Measurements from ENCODE around the gene CCDC6. TPM values are rescaled to one million over a fixed set of nuclear protein-coding genes. Genes with fewer than 3 reads are reported as not detected.

The CCDC6 gene
- total RNA-seq, 3 donors from 2014 or later (not counting 1 experiment from before 2014, with no cell fraction given) = 19.7 to 23.4 (median 20.8) TPM

DNA sequence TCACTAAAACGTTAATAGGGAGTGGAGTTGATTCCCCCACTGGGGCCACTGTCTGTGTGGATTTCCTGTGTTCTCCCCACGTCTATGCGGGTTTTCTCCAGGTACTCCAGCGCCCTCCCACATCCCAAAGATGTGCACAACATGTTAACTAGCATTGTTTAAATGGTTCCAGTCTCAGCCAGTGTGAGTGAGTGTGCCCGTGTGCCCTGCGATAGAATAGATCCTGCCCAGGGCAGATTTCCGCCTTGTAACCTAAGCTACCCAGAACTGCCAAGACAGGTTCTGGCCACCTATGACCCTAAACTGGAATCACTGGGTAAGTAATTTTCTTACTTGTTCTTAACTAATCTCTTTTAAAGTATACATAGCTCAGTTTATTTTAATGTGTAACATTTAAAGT, 58.5 kb downstream of the CCDC6 start:
- no peak overlapping the region for H3K27ac ChIP-seq (ENCODE audit: low read length)
- WGBS (ENCODE audit: insufficient coverage) = 93% methylated on average over 7 of the region's 7 CpGs
- no peaks in the 10 kb centered on the region for H3K27me3 Mint-ChIP-seq (ENCODE audit: low read depth in 2 of 2)
- no peak for ATAC-seq
- no peaks in the 10 kb centered on the region for H3K4me1 ChIP-seq (ENCODE audit: control insufficient read depth, insufficient read depth, low read length)
- TF ChIP-seq, protein P1, sequence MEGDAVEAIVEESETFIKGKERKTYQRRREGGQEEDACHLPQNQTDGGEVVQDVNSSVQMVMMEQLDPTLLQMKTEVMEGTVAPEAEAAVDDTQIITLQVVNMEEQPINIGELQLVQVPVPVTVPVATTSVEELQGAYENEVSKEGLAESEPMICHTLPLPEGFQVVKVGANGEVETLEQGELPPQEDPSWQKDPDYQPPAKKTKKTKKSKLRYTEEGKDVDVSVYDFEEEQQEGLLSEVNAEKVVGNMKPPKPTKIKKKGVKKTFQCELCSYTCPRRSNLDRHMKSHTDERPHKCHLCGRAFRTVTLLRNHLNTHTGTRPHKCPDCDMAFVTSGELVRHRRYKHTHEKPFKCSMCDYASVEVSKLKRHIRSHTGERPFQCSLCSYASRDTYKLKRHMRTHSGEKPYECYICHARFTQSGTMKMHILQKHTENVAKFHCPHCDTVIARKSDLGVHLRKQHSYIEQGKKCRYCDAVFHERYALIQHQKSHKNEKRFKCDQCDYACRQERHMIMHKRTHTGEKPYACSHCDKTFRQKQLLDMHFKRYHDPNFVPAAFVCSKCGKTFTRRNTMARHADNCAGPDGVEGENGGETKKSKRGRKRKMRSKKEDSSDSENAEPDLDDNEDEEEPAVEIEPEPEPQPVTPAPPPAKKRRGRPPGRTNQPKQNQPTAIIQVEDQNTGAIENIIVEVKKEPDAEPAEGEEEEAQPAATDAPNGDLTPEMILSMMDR (IDR thresholded peaks at IDR 0.05) = no peak
- peaks cover 36% of the 10 kb centered on the region for H3K36me3 ChIP-seq (ENCODE audit: control insufficient read depth, insufficient read depth, low read length)
- intact Hi-C loops (cut with micrococcal nuclease) = no loop called here
- H3K27me3 ChIP-seq (ENCODE audit: control insufficient read depth, insufficient read depth, low read length) = no peaks in the 10 kb centered on the region
- DNase-seq = no peak
- no peak overlapping the region for H3K4me3 ChIP-seq (ENCODE audit: low read length)
- no peaks in the 10 kb centered on the region for H3K36me3 Mint-ChIP-seq
- H3K9me3 Mint-ChIP-seq = no peaks in the 10 kb centered on the region
- H3K4me1 Mint-ChIP-seq = peaks cover 20 to 24% of the 10 kb centered on the region in 2 donors
- H3K9me3 ChIP-seq (ENCODE audit: control insufficient read depth, insufficient read depth, low read length) = no peaks in the 10 kb centered on the region
- H3K27ac Mint-ChIP-seq = no peak overlapping the region
- no peak overlapping the region for H3K4me3 Mint-ChIP-seq

GRCh38 chr10:59847326-59847725, 59.0 kb downstream of the CCDC6 start:
- WGBS (ENCODE audit: insufficient coverage) = 94% methylated on average over 2 of the region's 2 CpGs

DNA sequence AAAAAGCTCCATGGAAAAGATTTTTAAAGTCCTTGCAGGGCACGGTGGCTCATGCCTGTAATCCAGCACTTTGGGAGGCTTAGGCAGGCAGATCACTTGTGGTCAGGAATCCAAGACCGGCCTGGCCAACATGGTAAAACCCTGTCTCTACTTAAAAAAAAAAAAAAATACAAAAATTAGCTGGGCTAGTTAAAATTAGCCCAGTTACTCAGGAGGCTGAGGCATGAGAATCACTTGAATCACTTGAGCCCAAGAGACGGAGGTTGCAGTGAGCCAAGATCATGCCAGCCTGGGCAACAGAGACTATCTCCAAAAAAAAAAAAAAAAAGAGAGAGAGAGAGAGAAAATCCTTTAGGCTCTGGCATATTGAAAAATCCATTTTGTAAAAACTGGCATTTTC, 61.9 kb downstream of the CCDC6 start:
- H3K4me3 ChIP-seq (ENCODE audit: low read length) = no peak overlapping the region
- 100% methylated on average over 3 of the region's 3 CpGs for WGBS (ENCODE audit: insufficient coverage)
- DNase-seq (no peak), ATAC-seq (no peak)
- H3K9me3 ChIP-seq (ENCODE audit: control insufficient read depth, insufficient read depth, low read length) = no peaks in the 10 kb centered on the region
- H3K36me3 Mint-ChIP-seq = no peaks in the 10 kb centered on the region
- peaks cover 13 to 23% of the 10 kb centered on the region in 2 donors for H3K4me1 Mint-ChIP-seq
- H3K27ac ChIP-seq (ENCODE audit: low read length) = no peak overlapping the region
- intact Hi-C loops (cut with micrococcal nuclease) = no loop called here
- H3K36me3 ChIP-seq (ENCODE audit: control insufficient read depth, insufficient read depth, low read length) = peaks cover 24% of the 10 kb centered on the region
- no peak overlapping the region for H3K4me3 Mint-ChIP-seq
- no peaks in the 10 kb centered on the region for H3K4me1 ChIP-seq (ENCODE audit: control insufficient read depth, insufficient read depth, low read length)
- H3K9me3 Mint-ChIP-seq = no peaks in the 10 kb centered on the region
- H3K27me3 ChIP-seq (ENCODE audit: control insufficient read depth, insufficient read depth, low read length) = no peaks in the 10 kb centered on the region
- H3K27ac Mint-ChIP-seq = no peak overlapping the region
- TF ChIP-seq, protein P1 (IDR thresholded peaks at IDR 0.05) = no peak
- H3K27me3 Mint-ChIP-seq (ENCODE audit: low read depth in 2 of 2) = no peaks in the 10 kb centered on the region

More at GRCh38 chr10:59847326-59847725, 59.0 kb downstream of the CCDC6 start:
- Histone ChIP-seq H3K36me3 (ENCODE audit: control insufficient read depth, insufficient read depth, low read length) (peaks cover 36% of the 10 kb centered on the region), H3K9me3 (ENCODE audit: control insufficient read depth, insufficient read depth, low read length) (no peaks in the 10 kb centered on the region), H3K27me3 (ENCODE audit: control insufficient read depth, insufficient read depth, low read length) (no peaks in the 10 kb centered on the region), H3K4me3 (ENCODE audit: low read length) (no peak overlapping the region), H3K27ac (ENCODE audit: low read length) (no peak overlapping the region), H3K4me1 (ENCODE audit: control insufficient read depth, insufficient read depth, low read length) (no peaks in the 10 kb centered on the region)
- Mint-ChIP-seq H3K27ac (no peak overlapping the region), H3K27me3 (ENCODE audit: low read depth in 2 of 2) (no peaks in the 10 kb centered on the region), H3K4me1 (peaks cover 15 to 19% of the 10 kb centered on the region in 2 donors), H3K4me3 (no peak overlapping the region), H3K36me3 (no peaks in the 10 kb centered on the region), H3K9me3 (no peaks in the 10 kb centered on the region)
- intact Hi-C loops (cut with micrococcal nuclease) = no loop called here
- TF ChIP-seq, protein P1 (IDR thresholded peaks at IDR 0.05) = no peak
- ATAC-seq = no peak
- DNase-seq = no peak

DNA sequence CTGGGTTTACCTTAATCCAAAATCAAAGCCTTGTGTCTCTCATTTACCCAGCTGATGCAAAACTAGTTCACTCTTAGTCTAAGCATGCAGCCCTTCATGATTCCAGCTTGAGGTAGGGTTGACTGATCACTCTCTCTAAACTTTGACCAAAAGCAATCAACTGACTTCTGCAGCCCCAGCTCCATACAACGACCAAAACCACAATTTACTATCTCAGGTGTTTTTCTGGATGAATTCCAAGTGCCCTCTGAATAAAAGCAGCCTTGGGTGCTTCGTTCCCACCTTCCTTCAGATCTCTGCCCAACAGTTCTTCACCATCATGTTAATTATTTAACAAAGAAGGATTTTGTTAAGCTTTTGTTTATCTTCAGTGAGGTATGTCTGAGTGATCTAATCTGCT, 62.6 kb downstream of the CCDC6 start:
- DNase-seq (no peak), ATAC-seq (no peak)
- Mint-ChIP-seq H3K4me3 (no peak overlapping the region), H3K9me3 (no peaks in the 10 kb centered on the region), H3K36me3 (no peaks in the 10 kb centered on the region), H3K27me3 (ENCODE audit: low read depth in 2 of 2) (no peaks in the 10 kb centered on the region), H3K27ac (no peak overlapping the region), H3K4me1 (peaks cover 13 to 26% of the 10 kb centered on the region in 2 donors)
- 20% methylated on average over 1 of the region's 2 CpGs for WGBS (ENCODE audit: insufficient coverage)
- H3K4me1 ChIP-seq (ENCODE audit: control insufficient read depth, insufficient read depth, low read length) = no peaks in the 10 kb centered on the region
- intact Hi-C loops (cut with micrococcal nuclease) = no loop called here
- no peak overlapping the region for H3K4me3 ChIP-seq (ENCODE audit: low read length)
- no peak overlapping the region for H3K27ac ChIP-seq (ENCODE audit: low read length)
- H3K36me3 ChIP-seq (ENCODE audit: control insufficient read depth, insufficient read depth, low read length) = peaks cover 18% of the 10 kb centered on the region
- TF ChIP-seq, protein P1 (IDR thresholded peaks at IDR 0.05) = no peak
- H3K27me3 ChIP-seq (ENCODE audit: control insufficient read depth, insufficient read depth, low read length) = no peaks in the 10 kb centered on the region
- no peaks in the 10 kb centered on the region for H3K9me3 ChIP-seq (ENCODE audit: control insufficient read depth, insufficient read depth, low read length)

Measured in natural killer cell (primary cell).